ENCODE results near the gene NAA25.

DNA sequence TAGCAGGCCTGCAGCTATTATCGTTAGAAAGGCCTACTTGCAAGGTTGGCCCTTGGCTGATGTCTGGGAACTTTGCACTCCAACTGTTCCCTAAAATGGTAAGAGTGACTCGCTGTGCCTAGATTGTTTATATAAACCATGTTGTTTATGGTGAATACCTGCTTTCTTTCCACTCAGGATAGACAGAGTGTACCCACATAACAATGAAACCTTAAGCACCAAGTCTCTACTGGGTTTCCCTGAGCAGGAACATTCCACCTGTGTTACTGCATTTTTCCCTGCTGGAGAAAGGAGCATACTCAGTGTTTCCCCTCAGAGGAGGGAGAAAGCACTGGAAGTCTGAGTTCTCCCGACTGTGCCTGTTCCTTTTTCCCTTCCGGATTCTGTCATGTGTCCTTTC lies 62.6 kb downstream of the NAA25 start:
- TF ChIP-seq, protein P1, sequence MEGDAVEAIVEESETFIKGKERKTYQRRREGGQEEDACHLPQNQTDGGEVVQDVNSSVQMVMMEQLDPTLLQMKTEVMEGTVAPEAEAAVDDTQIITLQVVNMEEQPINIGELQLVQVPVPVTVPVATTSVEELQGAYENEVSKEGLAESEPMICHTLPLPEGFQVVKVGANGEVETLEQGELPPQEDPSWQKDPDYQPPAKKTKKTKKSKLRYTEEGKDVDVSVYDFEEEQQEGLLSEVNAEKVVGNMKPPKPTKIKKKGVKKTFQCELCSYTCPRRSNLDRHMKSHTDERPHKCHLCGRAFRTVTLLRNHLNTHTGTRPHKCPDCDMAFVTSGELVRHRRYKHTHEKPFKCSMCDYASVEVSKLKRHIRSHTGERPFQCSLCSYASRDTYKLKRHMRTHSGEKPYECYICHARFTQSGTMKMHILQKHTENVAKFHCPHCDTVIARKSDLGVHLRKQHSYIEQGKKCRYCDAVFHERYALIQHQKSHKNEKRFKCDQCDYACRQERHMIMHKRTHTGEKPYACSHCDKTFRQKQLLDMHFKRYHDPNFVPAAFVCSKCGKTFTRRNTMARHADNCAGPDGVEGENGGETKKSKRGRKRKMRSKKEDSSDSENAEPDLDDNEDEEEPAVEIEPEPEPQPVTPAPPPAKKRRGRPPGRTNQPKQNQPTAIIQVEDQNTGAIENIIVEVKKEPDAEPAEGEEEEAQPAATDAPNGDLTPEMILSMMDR (IDR thresholded peaks at IDR 0.05) = no peak
- no peak for TF ChIP-seq POLR2A (IDR thresholded peaks at IDR 0.05)
